Neural progenitor cell (in vitro differentiated cells): Measurements from ENCODE around the gene ASB13.

Experiments used
- CTCF ChIP-seq: fragments of 200-600 bp; sonication (generic); IDR thresholded peaks from 2 replicates; pipeline ENCODE4 v1.5.1; 2017; ENCODE audit warnings: antibody characterized with exemption, mild to moderate bottlenecking
- EZH2 ChIP-seq: fragments of 200-600 bp; sonication (generic); IDR thresholded peaks from 2 replicates; pipeline ENCODE4 v1.6.1; 2017; ENCODE audit warnings: antibody characterized with exemption, mild to moderate bottlenecking, moderate library complexity
- EZH2phosphoT487 ChIP-seq: fragments of 200-600 bp; sonication (generic); IDR thresholded peaks from 2 replicates; pipeline ENCODE4 v1.6.1; 2017; ENCODE audit warnings: antibody characterized with exemption

- TF ChIP-seq CTCF (no peak), EZH2 (no peak), EZH2phosphoT487 (no peak)
Observed at GRCh38 chr10:5607594-5607993, 58.8 kb downstream of the ASB13 start.
